ENCODE results near the gene PAK6.

PAK6 gene

GRCh38 chr15:40282869-40283614 is 44.2 kb downstream of the PAK6 start, which contains the start of gene ANKRD63:
Gene ANKRD63, minus strand, starts transcription at chr15:40283064. Its CDS starts 478 bp downstream, at chr15:40282586.
- Histone ChIP-seq H3K4me2 (ENCODE audit: insufficient read depth, low read length) (no peak within 1 kb of the TSS), H4K20me1 (ENCODE audit: insufficient read depth, low read length) (no peaks in the 10 kb centered on the region), H3K27ac (ENCODE audit: low read length) (no peak within 1 kb of the TSS), H3K36me3 (ENCODE audit: insufficient read depth, low read length) (no peaks in the 10 kb centered on the region), H3K4me1 (ENCODE audit: insufficient read depth, low read length) (peaks cover 6% of the 10 kb centered on the region; the same call in 1 of the 2 replicates), H3K4me3 (ENCODE audit: low read depth in 1 of 2, low read length in 2 of 2) (no peak within 1 kb of the TSS), H3K9me3 (ENCODE audit: insufficient read depth, low read length, severe bottlenecking) (no peaks in the 10 kb centered on the region), H2AFZ (ENCODE audit: low read depth, low read length) (no peak within 1 kb of the TSS), H3K27me3 (ENCODE audit: insufficient read depth, low read length, poor library complexity) (peaks cover 7% of the 10 kb centered on the region), H3K9ac (ENCODE audit: low read depth, low read length) (no peak within 1 kb of the TSS), H3K79me2 (ENCODE audit: insufficient read depth, low read length) (no peaks in the 10 kb centered on the region)
- no peak for DNase-seq
- ATAC-seq (ENCODE audit: insufficient read depth, low read depth) = 0 out of 3 replicates have a peak, but pooled peaks have one; percentile 27
- TF ChIP-seq, protein P1, sequence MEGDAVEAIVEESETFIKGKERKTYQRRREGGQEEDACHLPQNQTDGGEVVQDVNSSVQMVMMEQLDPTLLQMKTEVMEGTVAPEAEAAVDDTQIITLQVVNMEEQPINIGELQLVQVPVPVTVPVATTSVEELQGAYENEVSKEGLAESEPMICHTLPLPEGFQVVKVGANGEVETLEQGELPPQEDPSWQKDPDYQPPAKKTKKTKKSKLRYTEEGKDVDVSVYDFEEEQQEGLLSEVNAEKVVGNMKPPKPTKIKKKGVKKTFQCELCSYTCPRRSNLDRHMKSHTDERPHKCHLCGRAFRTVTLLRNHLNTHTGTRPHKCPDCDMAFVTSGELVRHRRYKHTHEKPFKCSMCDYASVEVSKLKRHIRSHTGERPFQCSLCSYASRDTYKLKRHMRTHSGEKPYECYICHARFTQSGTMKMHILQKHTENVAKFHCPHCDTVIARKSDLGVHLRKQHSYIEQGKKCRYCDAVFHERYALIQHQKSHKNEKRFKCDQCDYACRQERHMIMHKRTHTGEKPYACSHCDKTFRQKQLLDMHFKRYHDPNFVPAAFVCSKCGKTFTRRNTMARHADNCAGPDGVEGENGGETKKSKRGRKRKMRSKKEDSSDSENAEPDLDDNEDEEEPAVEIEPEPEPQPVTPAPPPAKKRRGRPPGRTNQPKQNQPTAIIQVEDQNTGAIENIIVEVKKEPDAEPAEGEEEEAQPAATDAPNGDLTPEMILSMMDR (IDR thresholded peaks at IDR 0.05; ENCODE audit: borderline replicate concordance, extremely low read depth, low read length, poor library complexity, severe bottlenecking) = no peak
- no peak for TF ChIP-seq EZH2 (IDR thresholded peaks at IDR 0.05; ENCODE audit: borderline replicate concordance, low read depth, low read length, severe bottlenecking)

DNA sequence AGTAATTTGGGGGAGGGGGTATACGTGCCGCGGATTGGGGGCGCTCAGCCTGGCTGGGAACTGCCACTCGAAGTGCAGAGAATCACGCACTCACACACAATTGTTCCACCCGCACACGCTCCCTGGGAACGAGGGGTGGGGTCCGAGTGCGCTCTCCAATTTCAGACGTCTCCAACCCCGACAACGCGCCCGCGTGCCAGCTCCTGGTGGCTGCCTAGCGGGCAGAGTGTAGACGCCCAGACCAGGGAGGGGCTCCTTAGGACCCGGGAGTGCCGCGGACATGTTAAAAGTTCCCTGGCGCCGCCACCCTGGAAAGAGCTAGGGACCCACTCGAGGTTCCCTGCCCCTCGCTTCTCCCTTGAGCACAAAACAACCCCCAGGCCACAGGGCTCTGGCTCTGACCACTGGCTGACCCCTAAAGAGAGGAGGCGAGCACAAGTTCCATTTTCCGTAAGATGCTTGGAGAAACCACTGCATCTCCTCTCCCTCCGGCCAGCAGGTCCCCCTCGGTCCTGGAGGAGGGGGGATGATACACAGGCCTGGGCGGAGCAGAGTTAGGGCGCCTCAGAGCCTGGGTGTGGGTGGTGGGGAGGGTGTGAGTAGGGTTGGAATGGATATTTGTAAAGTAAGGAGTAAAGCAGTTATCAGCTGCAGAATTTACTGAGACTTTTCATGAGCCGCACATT is 44.9 kb downstream of the PAK6 start:
- H3K4me3 ChIP-seq (ENCODE audit: low read depth in 1 of 2, low read length in 2 of 2) = no peak overlapping the region
- H3K27me3 ChIP-seq (ENCODE audit: insufficient read depth, low read length, poor library complexity) = peaks cover 3% of the 10 kb centered on the region
- no peak overlapping the region for H3K4me2 ChIP-seq (ENCODE audit: insufficient read depth, low read length)
- ATAC-seq (ENCODE audit: insufficient read depth, low read depth) (no peak), DNase-seq (no peak)
- H3K27ac ChIP-seq (ENCODE audit: low read length) = no peak overlapping the region
- no peak overlapping the region for H2AFZ ChIP-seq (ENCODE audit: low read depth, low read length)
- no peaks in the 10 kb centered on the region for H3K36me3 ChIP-seq (ENCODE audit: insufficient read depth, low read length)
- no peak overlapping the region for H3K9ac ChIP-seq (ENCODE audit: low read depth, low read length)
- no peaks in the 10 kb centered on the region for H3K9me3 ChIP-seq (ENCODE audit: insufficient read depth, low read length, severe bottlenecking)
- H3K4me1 ChIP-seq (ENCODE audit: insufficient read depth, low read length) = peaks cover 6% of the 10 kb centered on the region; the same call in 1 of the 2 replicates
- H3K79me2 ChIP-seq (ENCODE audit: insufficient read depth, low read length) = no peaks in the 10 kb centered on the region
- no peaks in the 10 kb centered on the region for H4K20me1 ChIP-seq (ENCODE audit: insufficient read depth, low read length)
- TF ChIP-seq EZH2 (IDR thresholded peaks at IDR 0.05; ENCODE audit: borderline replicate concordance, low read depth, low read length, severe bottlenecking) = no peak
- TF ChIP-seq, protein P1 (IDR thresholded peaks at IDR 0.05; ENCODE audit: borderline replicate concordance, extremely low read depth, low read length, poor library complexity, severe bottlenecking) = no peak

- Histone ChIP-seq H3K27me3 (ENCODE audit: insufficient read depth, low read length, poor library complexity) (no peaks in the 10 kb centered on the region), H4K20me1 (ENCODE audit: insufficient read depth, low read length) (no peaks in the 10 kb centered on the region), H3K4me1 (ENCODE audit: insufficient read depth, low read length) (no peaks in the 10 kb centered on the region), H3K79me2 (ENCODE audit: insufficient read depth, low read length) (no peaks in the 10 kb centered on the region), H3K9ac (ENCODE audit: low read depth, low read length) (no peak overlapping the region), H3K36me3 (ENCODE audit: insufficient read depth, low read length) (no peaks in the 10 kb centered on the region), H2AFZ (ENCODE audit: low read depth, low read length) (no peak overlapping the region), H3K9me3 (ENCODE audit: insufficient read depth, low read length, severe bottlenecking) (no peaks in the 10 kb centered on the region), H3K27ac (ENCODE audit: low read length) (no peak overlapping the region), H3K4me3 (ENCODE audit: low read depth in 1 of 2, low read length in 2 of 2) (no peak overlapping the region), H3K4me2 (ENCODE audit: insufficient read depth, low read length) (no peak overlapping the region)
- ATAC-seq (ENCODE audit: insufficient read depth, low read depth) (no peak), DNase-seq (no peak)
- no peak for TF ChIP-seq EZH2 (IDR thresholded peaks at IDR 0.05; ENCODE audit: borderline replicate concordance, low read depth, low read length, severe bottlenecking)
- TF ChIP-seq, protein P1 (IDR thresholded peaks at IDR 0.05; ENCODE audit: borderline replicate concordance, extremely low read depth, low read length, poor library complexity, severe bottlenecking) = no peak
These were observed 46.3 kb downstream of the PAK6 start for GRCh38 chr15:40285151-40285550.

Data from DND-41 (cell line).